OCI-LY3 (cell line): ENCODE measurements around the gene CDHR2.

Source experiments
- H2AFZ ChIP-seq: fragments of 200-600, 300-600 bp; shearing (Covaris generic); 2 replicates; pipeline ENCODE4 v1.6.0; 2014; ENCODE audit warnings: antibody characterized with exemption, low read depth, low read length
- H3K27ac ChIP-seq: fragments of 200-600, 300-600 bp; sonication (generic); 2 replicates; pipeline ENCODE4 v1.5.1; 2014; ENCODE audit warnings: mild to moderate bottlenecking, low read length, moderate library complexity, mixed read lengths
- H3K27me3 ChIP-seq: fragments of 200-600, 300-600 bp; sonication (generic); 2 replicates; pipeline ENCODE4 v1.6.1; 2014; ENCODE audit warnings: low read depth, low read length, mixed read lengths
- H3K36me3 ChIP-seq: fragments of 200-600, 300-600 bp; sonication (generic); replicated peaks from 2 replicates; pipeline ENCODE3; 2014; ENCODE audit warnings: low read depth, low read length, mixed read lengths
- H3K4me1 ChIP-seq: fragments of 300-600, 200-600 bp; sonication (generic); 2 replicates; pipeline ENCODE4 v1.6.1; 2014; ENCODE audit warnings: low read length, mixed read lengths
- H3K4me2 ChIP-seq: fragments of 200-600, 300-600 bp; sonication (generic); 2 replicates; pipeline ENCODE4 v1.6.1; 2014; ENCODE audit warnings: low read length, mixed read lengths
- H3K4me3 ChIP-seq: fragments of 300-600, 200-600 bp; sonication (generic); 2 replicates; pipeline ENCODE4 v1.5.1; 2014; ENCODE audit warnings: antibody characterized with exemption, mild to moderate bottlenecking, low read length, moderate library complexity
- H3K79me2 ChIP-seq: fragments of 300-600, 200-600 bp; shearing (Covaris generic); 2 replicates; pipeline ENCODE4 v1.6.1; 2014; ENCODE audit warnings: mild to moderate bottlenecking, low read length, mixed read lengths
- H3K9ac ChIP-seq: fragments of 300-600, 200-600 bp; shearing (Covaris generic); 2 replicates; pipeline ENCODE4 v1.6.0; 2014; ENCODE audit warnings: mild to moderate bottlenecking, low read length, moderate library complexity
- H3K9me3 ChIP-seq: fragments of 200-600, 300-600 bp; shearing (Covaris generic); 2 replicates; pipeline ENCODE4 v1.6.1; 2014; ENCODE audit warnings: low read length, mixed read lengths; ENCODE audit not compliant: insufficient read depth
- H4K20me1 ChIP-seq: fragments of 200-600, 300-600 bp; sonication (generic); 2 replicates; pipeline ENCODE4 v1.6.1; 2016; ENCODE audit warnings: low read length, mixed read lengths; ENCODE audit not compliant: insufficient read depth
- EZH2phosphoT487 ChIP-seq: fragments of 200-600 bp; shearing (Covaris generic); IDR thresholded peaks from 2 replicates; pipeline ENCODE4 v1.6.1; 2018; ENCODE audit warnings: antibody characterized with exemption, mixed run types, low read depth
- TF ChIP-seq, protein P1 (sequence below): fragments of 200-600, 300-600 bp; sonication (generic); IDR thresholded peaks from 2 replicates; pipeline ENCODE4 v1.5.1; 2014; ENCODE audit warnings: antibody characterized with exemption, low read length, low read depth

The CDHR2 gene

DNA sequence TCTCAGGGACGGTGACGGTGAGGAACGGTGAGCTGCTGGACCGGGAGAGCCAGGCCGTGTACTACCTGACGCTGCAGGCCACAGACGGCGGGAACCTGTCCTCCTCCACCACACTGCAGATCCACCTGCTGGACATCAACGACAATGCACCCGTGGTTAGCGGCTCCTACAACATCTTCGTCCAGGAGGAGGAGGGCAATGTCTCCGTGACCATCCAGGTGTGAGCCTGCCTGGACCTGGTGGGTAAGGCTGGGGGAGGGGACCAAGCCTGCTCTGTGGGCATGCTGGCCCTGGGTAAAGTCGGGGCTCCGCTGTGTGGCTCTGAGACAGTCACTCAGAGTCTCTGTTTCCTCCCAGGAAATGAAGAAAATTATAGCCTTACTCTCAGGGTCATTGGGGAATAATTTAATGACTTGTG, 29.3 kb downstream of the CDHR2 start:
- Histone ChIP-seq H4K20me1 (no peaks in the 10 kb centered on the region), H3K27ac (no peak overlapping the region), H3K9ac (no peak overlapping the region), H3K4me1 (peaks cover 4% of the 10 kb centered on the region; the same call in 1 of the 2 replicates), H2AFZ (no peak overlapping the region), H3K4me2 (no peak overlapping the region), H3K79me2 (no peaks in the 10 kb centered on the region), H3K4me3 (no peak overlapping the region), H3K27me3 (no peaks in the 10 kb centered on the region), H3K9me3 (no peaks in the 10 kb centered on the region), H3K36me3 (no peaks in the 10 kb centered on the region)
- TF ChIP-seq, protein P1, sequence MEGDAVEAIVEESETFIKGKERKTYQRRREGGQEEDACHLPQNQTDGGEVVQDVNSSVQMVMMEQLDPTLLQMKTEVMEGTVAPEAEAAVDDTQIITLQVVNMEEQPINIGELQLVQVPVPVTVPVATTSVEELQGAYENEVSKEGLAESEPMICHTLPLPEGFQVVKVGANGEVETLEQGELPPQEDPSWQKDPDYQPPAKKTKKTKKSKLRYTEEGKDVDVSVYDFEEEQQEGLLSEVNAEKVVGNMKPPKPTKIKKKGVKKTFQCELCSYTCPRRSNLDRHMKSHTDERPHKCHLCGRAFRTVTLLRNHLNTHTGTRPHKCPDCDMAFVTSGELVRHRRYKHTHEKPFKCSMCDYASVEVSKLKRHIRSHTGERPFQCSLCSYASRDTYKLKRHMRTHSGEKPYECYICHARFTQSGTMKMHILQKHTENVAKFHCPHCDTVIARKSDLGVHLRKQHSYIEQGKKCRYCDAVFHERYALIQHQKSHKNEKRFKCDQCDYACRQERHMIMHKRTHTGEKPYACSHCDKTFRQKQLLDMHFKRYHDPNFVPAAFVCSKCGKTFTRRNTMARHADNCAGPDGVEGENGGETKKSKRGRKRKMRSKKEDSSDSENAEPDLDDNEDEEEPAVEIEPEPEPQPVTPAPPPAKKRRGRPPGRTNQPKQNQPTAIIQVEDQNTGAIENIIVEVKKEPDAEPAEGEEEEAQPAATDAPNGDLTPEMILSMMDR: no peak
- TF ChIP-seq EZH2phosphoT487: no peak

DNA sequence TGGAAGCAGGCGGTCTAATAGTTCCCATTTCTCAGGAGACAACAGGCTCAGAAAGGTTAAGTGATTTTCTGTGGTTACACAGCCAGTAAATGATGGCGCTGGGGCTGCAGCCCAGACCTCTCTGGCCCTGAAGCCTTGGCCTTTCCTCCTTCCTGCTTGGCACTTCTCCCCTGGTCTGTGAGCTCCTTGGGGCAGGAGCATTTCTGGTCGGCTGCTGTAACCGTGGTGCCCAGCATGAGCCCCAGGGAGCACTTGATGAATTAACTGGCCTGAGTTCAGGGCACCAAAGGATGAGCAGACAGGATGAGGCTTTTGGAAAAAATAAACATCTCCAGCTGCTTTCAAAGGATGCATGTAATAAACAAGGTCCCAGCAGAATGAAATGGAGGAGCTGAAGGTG, 30.2 kb downstream of the CDHR2 start:
- no peaks in the 10 kb centered on the region for H4K20me1 ChIP-seq
- no peaks in the 10 kb centered on the region for H3K9me3 ChIP-seq
- H3K4me2 ChIP-seq: no peak overlapping the region
- H3K27ac ChIP-seq: no peak overlapping the region
- H3K9ac ChIP-seq: no peak overlapping the region
- H3K27me3 ChIP-seq: no peaks in the 10 kb centered on the region
- no peaks in the 10 kb centered on the region; the same call in 1 of the 2 replicates for H3K4me1 ChIP-seq
- H2AFZ ChIP-seq: no peak overlapping the region
- no peak overlapping the region for H3K4me3 ChIP-seq
- no peaks in the 10 kb centered on the region for H3K36me3 ChIP-seq
- no peaks in the 10 kb centered on the region for H3K79me2 ChIP-seq
- TF ChIP-seq EZH2phosphoT487: no peak
- TF ChIP-seq, protein P1: no peak

DNA sequence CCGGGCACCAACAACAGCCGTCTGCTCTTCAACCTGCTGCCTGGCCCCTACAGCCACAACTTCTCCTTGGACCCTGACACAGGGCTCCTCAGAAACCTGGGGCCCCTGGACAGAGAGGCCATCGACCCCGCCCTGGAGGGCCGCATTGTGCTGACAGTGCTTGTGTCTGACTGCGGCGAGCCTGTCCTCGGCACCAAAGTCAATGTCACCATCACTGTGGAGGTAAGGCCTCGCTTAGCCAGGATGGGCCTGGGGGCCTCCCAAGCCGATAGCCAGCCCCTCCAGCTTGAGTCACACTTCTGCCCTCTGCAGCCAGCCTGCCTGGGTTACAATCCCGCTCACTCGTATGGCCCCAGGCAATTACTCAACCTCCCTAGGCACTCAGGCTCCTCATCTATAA, 32.2 kb downstream of the CDHR2 start:
- Histone ChIP-seq H3K4me2 (no peak overlapping the region), H2AFZ (no peak overlapping the region), H3K4me1 (no peaks in the 10 kb centered on the region), H3K27me3 (no peaks in the 10 kb centered on the region), H3K27ac (no peak overlapping the region), H4K20me1 (no peaks in the 10 kb centered on the region), H3K9me3 (no peaks in the 10 kb centered on the region), H3K4me3 (no peak overlapping the region), H3K79me2 (no peaks in the 10 kb centered on the region), H3K9ac (no peak overlapping the region), H3K36me3 (no peaks in the 10 kb centered on the region)
- TF ChIP-seq EZH2phosphoT487: no peak
- TF ChIP-seq, protein P1: no peak

DNA sequence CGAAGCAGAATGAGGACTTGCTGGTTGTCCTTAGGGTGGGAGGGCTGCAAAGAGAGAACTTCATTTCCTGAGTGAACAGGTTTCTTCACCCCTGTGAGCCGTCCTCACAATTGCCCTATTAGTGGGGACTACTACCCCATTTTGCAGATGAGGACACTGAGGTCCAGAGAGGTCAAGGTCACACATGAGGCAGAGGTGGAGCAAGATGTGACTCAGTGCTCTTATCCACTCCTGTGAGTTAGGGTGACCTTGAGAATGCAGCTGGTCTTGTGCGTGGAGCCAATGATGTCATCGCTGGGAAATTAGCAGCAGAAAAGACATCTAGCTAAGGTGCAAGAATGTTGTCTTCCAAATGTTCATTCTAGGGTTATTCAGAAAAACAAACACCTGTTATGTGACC, 33.9 kb downstream of the CDHR2 start:
- TF ChIP-seq, protein P1: no peak
- no peak for TF ChIP-seq EZH2phosphoT487
- no peak overlapping the region for H3K9ac ChIP-seq
- no peaks in the 10 kb centered on the region for H3K9me3 ChIP-seq
- H2AFZ ChIP-seq: no peak overlapping the region
- no peaks in the 10 kb centered on the region for H3K4me1 ChIP-seq
- H3K27me3 ChIP-seq: no peaks in the 10 kb centered on the region
- H4K20me1 ChIP-seq: no peaks in the 10 kb centered on the region
- no peaks in the 10 kb centered on the region for H3K79me2 ChIP-seq
- H3K4me2 ChIP-seq: no peak overlapping the region
- H3K4me3 ChIP-seq: no peak overlapping the region
- H3K36me3 ChIP-seq: no peaks in the 10 kb centered on the region
- H3K27ac ChIP-seq: no peak overlapping the region
